Activated CD8-positive, alpha-beta memory T cell treated with anti-CD3 and anti-CD28 coated beads for 36 hours (primary cell): ENCODE data around the gene EFCAB6. TPM values are rescaled to one million over a fixed set of nuclear protein-coding genes. Genes with fewer than 3 reads are reported as not detected.

Experiments used
- CTCF ChIA-PET: fragments of 350-600 bp; sonication (Branson Sonifier 250); formaldehyde crosslinking; loops from one replicate; lab custom pipeline; 2021; ENCODE audit warnings: antibody characterized with exemption; lab: Charles Lee
- POLR2A ChIA-PET: fragments of 350-600 bp; sonication (Branson Sonifier 250); formaldehyde crosslinking; loops from one replicate; lab custom pipeline; 2021; ENCODE audit warnings: antibody characterized with exemption; lab: Charles Lee
- total RNA-seq, 2 experiments: library from RNA; stranded (reverse); gene quantifications; one replicate each; pipeline ENCODE4 v1.2.3, GENCODE V29; 2021

EFCAB6 gene
- total RNA-seq, 2 experiments from 2014 or later: 0.42 to 0.44 TPM

GRCh38 chr22:43528601-43529360, 283.3 kb downstream of the EFCAB6 start:
- CTCF ChIA-PET: no interaction called here
- POLR2A ChIA-PET: no interaction called here

GRCh38 chr22:43526946-43527345, 285.2 kb downstream of the EFCAB6 start:
- ChIA-PET CTCF (no interaction called here), POLR2A (no interaction called here)

DNA sequence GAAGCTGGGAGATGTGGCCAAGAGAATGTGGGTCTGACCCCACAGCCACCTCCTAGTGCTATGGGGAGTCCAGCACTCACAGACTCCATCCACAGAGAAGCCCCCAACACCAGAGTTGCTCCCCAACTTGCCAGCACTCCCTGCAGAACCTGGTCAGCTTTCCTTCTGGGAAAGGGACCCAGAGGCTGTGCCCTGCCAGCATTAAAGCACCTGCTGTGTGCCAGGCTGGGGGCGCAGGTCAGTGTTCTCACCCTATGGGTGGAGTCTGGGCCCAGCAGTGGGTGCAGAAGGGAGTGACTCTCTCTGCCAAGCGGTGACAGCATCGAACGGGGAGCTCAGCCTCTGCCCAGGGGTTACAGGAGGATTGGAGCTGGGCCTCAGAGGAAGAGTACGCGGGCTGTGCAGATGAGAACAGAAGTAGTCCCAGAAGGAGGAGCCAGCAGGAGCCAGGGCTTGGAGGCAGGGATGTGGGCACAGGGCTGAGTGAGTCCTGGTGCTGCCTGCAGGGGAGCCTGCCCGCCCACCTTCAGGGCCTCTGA, 285.9 kb downstream of the EFCAB6 start:
- POLR2A ChIA-PET: no interaction called here
- CTCF ChIA-PET: no interaction called here

DNA sequence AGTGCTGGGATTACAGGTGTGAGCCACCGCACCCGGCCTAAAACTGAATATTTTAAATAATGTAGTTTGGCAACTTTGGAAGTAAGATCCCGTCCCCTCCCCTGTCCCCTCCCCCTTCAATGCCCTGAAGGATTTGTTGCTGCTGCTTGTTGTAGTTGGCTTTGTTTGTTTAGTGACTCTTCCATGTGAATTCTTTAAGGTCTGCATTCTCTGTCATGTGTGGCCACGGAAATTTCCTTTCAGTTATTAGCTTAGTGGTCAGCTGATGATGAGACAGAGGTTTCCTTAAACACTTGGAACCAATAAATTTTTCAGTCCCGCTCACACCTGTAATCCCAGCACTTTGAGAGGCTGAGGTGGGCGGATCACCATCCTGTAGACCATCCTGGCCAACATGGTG, 290.4 kb downstream of the EFCAB6 start:
- POLR2A ChIA-PET: no interaction called here
- CTCF ChIA-PET: no interaction called here

- ChIA-PET POLR2A (no interaction called here), CTCF (interaction anchor here (1.1 kb wide), 1 partner anchor 364 kb away, joined by 3 read pairs; no protein-coding TSS in a partner anchor)
Observed at GRCh38 chr22:43520632-43521039, 291.5 kb downstream of the EFCAB6 start.

- ChIA-PET POLR2A (no interaction called here), CTCF (no interaction called here)
Observed at GRCh38 chr22:43516996-43517635, 295.0 kb downstream of the EFCAB6 start.

GRCh38 chr22:43516386-43516785, 295.7 kb downstream of the EFCAB6 start:
- POLR2A ChIA-PET: no interaction called here
- CTCF ChIA-PET: no interaction called here

DNA sequence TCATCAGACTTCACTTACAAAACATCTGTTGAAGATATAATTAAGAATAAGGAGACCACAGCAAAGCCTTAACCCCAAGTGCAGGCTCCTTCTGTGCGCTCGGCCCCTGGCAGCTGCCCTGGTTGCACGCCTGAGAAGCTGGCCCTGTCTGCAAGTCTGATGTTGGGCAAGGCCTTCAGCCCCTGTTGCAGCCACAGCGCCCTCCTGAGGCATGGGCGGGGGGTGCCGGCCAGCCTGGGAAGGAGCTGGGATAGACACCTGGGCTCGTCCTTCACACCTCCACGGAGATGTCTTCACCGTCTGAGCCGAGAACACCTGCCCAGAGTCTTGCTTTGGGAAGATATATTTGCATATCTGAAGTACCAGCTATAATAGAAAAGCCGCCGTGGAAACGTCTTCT, 296.2 kb downstream of the EFCAB6 start:
- POLR2A ChIA-PET: no interaction called here
- CTCF ChIA-PET: no interaction called here

DNA sequence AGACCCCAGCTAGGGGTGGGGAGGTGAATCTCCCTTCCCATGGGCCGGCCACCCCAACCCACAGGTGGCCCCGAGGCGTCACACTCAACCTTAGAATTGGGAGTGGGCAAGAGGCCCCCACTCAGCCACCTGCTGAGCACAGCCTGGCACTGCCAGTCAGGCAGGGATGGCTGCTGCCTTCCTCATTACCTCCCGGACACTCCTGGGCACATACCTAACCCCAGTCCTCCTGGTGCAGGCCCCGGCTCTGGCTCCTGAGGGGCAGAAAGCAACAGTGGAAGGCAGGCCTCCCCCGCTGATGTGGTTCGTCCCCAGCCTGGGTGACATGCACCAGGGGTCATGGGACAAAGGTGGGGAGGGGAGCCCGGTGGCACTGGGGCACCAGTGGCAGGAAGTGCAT, 296.7 kb downstream of the EFCAB6 start:
- CTCF ChIA-PET: no interaction called here

DNA sequence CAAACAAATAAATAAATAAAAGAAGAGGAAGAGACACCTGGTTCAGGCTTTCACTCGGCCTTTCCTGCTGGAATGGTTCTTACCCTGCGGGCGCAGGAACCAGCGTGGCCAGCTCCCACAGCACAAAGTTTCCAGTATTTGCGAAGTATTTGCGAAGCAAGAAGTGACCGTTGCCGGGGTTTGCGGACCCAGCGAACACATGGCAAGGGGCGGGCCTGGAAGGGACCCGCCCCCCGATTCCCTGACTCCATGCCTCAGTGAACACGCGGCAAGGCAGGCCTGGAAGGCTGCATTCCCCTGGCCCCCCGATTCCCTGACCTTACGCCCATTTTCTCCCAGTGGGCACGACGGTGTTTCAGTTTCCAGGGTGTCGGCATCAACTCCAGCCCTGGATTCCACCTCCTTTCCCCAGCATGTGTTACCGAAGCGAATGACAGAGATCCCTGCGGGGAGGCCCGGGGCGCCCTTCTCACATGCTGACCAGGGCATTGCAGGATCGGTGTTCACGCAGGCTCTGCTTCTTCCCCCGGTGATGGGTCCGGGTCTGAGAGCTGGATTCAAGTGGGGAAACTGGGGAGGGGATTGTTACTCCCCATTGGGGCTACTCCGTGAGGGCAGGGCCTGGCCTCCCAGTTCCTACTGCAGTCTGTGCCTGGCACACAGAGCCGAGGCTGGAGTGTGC, 297.5 kb downstream of the EFCAB6 start:
- CTCF ChIA-PET: no interaction called here
- POLR2A ChIA-PET: no interaction called here

More for the DNA sequence above, 296.7 kb downstream of the EFCAB6 start:
- POLR2A ChIA-PET: no interaction called here

GRCh38 chr22:43512279-43512678, 299.8 kb downstream of the EFCAB6 start:
- POLR2A ChIA-PET: no interaction called here
- CTCF ChIA-PET: no interaction called here

- CTCF ChIA-PET: no interaction called here
Observed at GRCh38 chr22:43511276-43511910, 300.7 kb downstream of the EFCAB6 start.

GRCh38 chr22:43510281-43511070, 301.6 kb downstream of the EFCAB6 start:
- POLR2A ChIA-PET: no interaction called here
- CTCF ChIA-PET: no interaction called here

More at GRCh38 chr22:43511276-43511910, 300.7 kb downstream of the EFCAB6 start:
- POLR2A ChIA-PET: no interaction called here

DNA sequence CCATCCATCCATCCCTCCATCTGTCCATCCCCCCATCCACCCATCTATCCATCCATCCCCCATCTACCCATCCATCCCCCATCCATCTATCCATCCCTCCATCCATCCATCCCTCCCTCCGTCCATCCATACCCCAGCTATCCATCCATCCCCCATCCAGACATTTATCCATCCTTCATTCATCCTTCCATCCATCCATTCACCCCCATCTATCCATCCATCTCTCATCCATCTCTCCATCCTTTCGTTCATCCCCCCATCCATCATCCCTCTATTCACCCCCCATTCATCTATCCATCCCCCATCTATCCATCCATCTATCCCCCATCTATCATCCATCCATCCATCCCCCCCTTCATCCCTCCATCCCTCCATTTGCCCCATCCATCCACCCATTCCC, 302.8 kb downstream of the EFCAB6 start:
- ChIA-PET CTCF (no interaction called here), POLR2A (no interaction called here)

- ChIA-PET POLR2A (no interaction called here), CTCF (no interaction called here)
Observed at GRCh38 chr22:43508489-43508888, 303.6 kb downstream of the EFCAB6 start.

DNA sequence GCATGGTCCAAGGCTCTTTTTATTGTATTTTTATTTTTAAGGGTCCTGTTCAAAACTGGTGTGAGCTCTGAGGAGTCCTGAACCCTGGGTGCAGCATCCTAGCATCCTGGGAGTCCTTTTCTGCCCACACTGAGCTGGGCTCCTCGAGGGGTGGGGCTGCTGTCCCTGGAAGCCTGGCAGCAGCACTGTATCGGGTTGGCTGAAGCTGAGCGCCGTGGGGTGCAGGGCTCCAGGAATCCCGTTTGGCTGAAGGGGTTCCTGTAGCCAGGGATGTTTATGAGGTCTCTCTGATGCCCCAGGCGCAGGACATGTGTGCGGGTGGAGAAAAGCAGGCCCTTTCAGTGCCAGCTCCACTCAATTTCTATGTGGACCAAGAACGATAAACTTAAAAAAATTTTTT, 304.9 kb downstream of the EFCAB6 start:
- ChIA-PET CTCF (no interaction called here), POLR2A (no interaction called here)

GRCh38 chr22:43506487-43506886, 305.6 kb downstream of the EFCAB6 start:
- CTCF ChIA-PET: no interaction called here

DNA sequence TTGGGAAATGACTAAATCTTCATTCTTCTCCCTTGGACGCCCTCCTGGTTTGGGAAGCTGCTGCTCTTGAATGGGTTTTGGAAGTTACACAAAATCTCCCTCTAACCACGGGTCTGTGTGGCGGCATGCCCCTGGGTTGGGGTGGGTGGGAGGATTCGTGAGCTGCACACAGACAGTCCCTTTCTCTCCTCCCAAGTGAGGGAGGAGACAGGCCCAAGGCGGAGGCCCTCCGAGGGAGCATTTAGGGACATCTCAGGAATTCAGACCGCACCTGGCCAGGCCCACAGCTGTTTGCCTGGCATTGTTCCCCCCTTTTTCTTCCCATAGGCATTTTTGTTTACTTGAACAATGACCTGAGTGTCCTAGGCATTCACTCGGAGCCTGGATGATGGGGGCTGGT, 306.2 kb downstream of the EFCAB6 start:
- POLR2A ChIA-PET: no interaction called here
- CTCF ChIA-PET: no interaction called here

More at GRCh38 chr22:43506487-43506886, 305.6 kb downstream of the EFCAB6 start:
- POLR2A ChIA-PET: no interaction called here

- ChIA-PET CTCF (no interaction called here), POLR2A (no interaction called here)
Observed at GRCh38 chr22:43505423-43505822, 306.7 kb downstream of the EFCAB6 start.
